Measurements from ENCODE around the gene VEZT.

DNA sequence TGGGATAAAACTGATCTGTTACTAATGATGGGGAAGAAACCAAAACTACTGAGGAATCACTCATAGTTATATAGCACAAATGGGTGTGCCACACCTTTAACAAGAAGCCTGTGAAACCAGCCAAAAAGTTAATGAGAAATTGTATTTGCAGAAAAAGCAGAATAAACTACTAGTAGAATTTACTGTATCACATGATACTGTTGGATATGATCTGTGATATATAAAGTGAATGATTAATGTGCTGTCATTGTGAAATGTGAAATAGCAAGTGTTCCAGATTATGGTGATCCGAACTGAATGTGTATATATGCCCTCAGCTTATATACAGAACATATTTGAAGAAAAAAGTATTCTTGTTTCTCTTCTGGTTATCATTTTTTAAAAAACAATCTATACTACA lies 30.5 kb downstream of the VEZT start:
- TF ChIP-seq SP1 (IDR thresholded peaks at IDR 0.05) (no peak), FOXM1 (IDR thresholded peaks at IDR 0.05; ENCODE audit: borderline replicate concordance) (no peak), FOXK2 (IDR thresholded peaks at IDR 0.05) (no peak), FOXA1 (IDR thresholded peaks at IDR 0.05) (no peak), HDGF (IDR thresholded peaks at IDR 0.05; ENCODE audit: borderline replicate concordance) (no peak), BHLHE40 (IDR thresholded peaks at IDR 0.05; ENCODE audit: borderline replicate concordance) (no peak)
